Testis (tissue), 3 donors: ENCODE results near the gene CFAP126. TPM values are rescaled to one million over a fixed set of nuclear protein-coding genes. Genes with fewer than 3 reads are reported as not detected.
A peak's percentile ranks its signal among the peaks of the same experiment; 100 is the strongest.
"Not testable (repeated sequence)": the region's sequence is repeated elsewhere in the genome, so short reads cannot be mapped to it uniquely, and the experiment has no call there.

ENCODE experiments used
- DNase-seq: peaks from one replicate; pipeline ENCODE4 v3.0.0-alpha.2; 2019
- H3K27ac ChIP-seq, 2 donors: fragments of 200-600 bp; sonication (generic); one replicate each; pipeline ENCODE4 v1.5.1; 2019
- H3K27me3 ChIP-seq: fragments of 200-600 bp; sonication (generic); one replicate; pipeline ENCODE4 v1.5.1; 2019
- H3K36me3 ChIP-seq: fragments of 200-600 bp; sonication (generic); one replicate; pipeline ENCODE4 v1.5.1; 2017; ENCODE audit warnings: low read depth; ENCODE audit errors: missing control alignments
- H3K4me1 ChIP-seq: fragments of 200-600 bp; sonication (generic); one replicate; pipeline ENCODE4 v1.5.1; 2019
- H3K4me3 ChIP-seq, 2 donors: fragments of 200-600 bp; sonication (generic); one replicate each; pipeline ENCODE4 v1.5.1; 2017 to 2019
- H3K9me3 ChIP-seq: fragments of 200-600 bp; sonication (generic); one replicate; pipeline ENCODE4 v1.5.1; 2017
- CTCF ChIP-seq, 3 experiments: fragments of 450-650 bp in 2 of 3; fragments of 200-600 bp in 1 of 3; sonication (generic) in 1 of 3; IDR thresholded peaks; one replicate each; pipeline ENCODE4 v1.5.1; 2016 to 2019; ENCODE audit warnings: antibody characterized with exemption in 3 of 3, mild to moderate bottlenecking in 2 of 3, moderate library complexity in 1 of 3
- POLR2A ChIP-seq: fragments of 450-650 bp; IDR thresholded peaks from one replicate; pipeline ENCODE4 v1.6.1; 2017; ENCODE audit warnings: antibody characterized with exemption, mild to moderate bottlenecking, moderate library complexity
- WGBS, 2 donors: methylation state at CpG; one replicate each; pipeline ENCODE4 v1.1.5; 2018; 5-methylcytosine and 5-hydroxymethylcytosine counted together
- intact Hi-C: fragments of 100-400 bp; cut with DNase I; formaldehyde crosslinking; loops from one replicate; pipeline ENCODE4 v1.15.1; 2023; ENCODE audit warnings: low total_unique reads
- polyA plus RNA-seq: library from polyadenylated mRNA; stranded (reverse); fragments of 350-450 nt; fragmentation: Illumina TruSeq; extraction: RNeasy Lipid Tissue Mini Kit (QIAGEN cat#74804); gene quantifications from one replicate; pipeline ENCODE4 v1.2.3, GENCODE V29; 2014; ENCODE audit warnings: low read depth, low replicate concordance; ENCODE audit not compliant: insufficient read depth
- total RNA-seq, 2 donors: library from RNA; depleted of rRNA; stranded (reverse); fragments of >200 nt; gene quantifications; one replicate each; pipeline ENCODE4 v1.2.3, GENCODE V29; 2016

Gene CFAP126
- total and polyA plus RNA-seq, 3 donors from 2014 or later, result 3.8 to 45.4 (median 13.9) TPM

GRCh38 chr1:161389691-161390558, 22.2 kb upstream of the CFAP126 start:
- intact Hi-C loops, result loop anchor here (10.0 kb wide), 1 partner anchor 175 kb away; the partner anchor contains the start of gene FCER1G
- H3K4me1 ChIP-seq, result peaks cover 5% of the 10 kb centered on the region
- no peaks in the 10 kb centered on the region for H3K27me3 ChIP-seq
- WGBS, 2 donors, result 1 to 2% methylated on average over 70 to 78 of the region's 79 CpGs
- H3K4me3 ChIP-seq, result peak overlapping the region; percentile 62 to 77
- peak; percentile 98 for DNase-seq
- peak overlapping the region; percentile 93 to 94 for H3K27ac ChIP-seq
- no peak for TF ChIP-seq CTCF (IDR thresholded peaks at IDR 0.05)
- peak; percentile 90 for TF ChIP-seq POLR2A
- H3K9me3 ChIP-seq, result no peaks in the 10 kb centered on the region
- no peaks in the 10 kb centered on the region for H3K36me3 ChIP-seq

GRCh38 chr1:161389158-161389557, 21.5 kb upstream of the CFAP126 start:
- DNase-seq, result peak; percentile 15
- H3K36me3 ChIP-seq, H3K9me3 ChIP-seq, H3K4me1 ChIP-seq, H3K27me3 ChIP-seq: not testable (repeated sequence)
- Histone ChIP-seq H3K4me3 (peak overlapping the region; percentile 62 to 70), H3K27ac (peak overlapping the region; percentile 93 to 94)
- intact Hi-C loops, result loop anchor here (10.0 kb wide), 1 partner anchor 174 kb away; the partner anchor contains the start of gene FCER1G
- 49 to 63% methylated on average over 16 of the region's 16 CpGs for WGBS, 2 donors

DNA sequence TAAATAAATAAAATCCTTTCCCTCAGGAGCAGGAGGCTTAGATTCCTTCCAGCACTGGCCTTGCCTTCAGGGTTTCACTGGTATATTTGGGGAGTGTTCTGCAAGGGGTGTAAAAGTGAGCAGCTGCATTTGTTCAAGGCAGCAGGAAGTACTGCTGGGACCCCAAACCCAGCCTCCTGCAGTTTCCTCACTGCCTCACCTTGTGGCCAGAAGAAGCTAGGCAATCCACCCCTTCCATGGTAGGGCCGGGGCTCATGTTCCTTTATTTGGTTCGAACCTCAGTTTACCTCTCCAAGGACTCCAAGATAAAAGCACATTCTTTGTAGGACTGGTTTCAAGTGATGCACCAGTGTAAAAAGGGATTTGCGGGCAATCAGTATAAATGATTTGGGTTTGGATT, 21.0 kb upstream of the CFAP126 start:
- Histone ChIP-seq H3K27me3 (no peaks in the 10 kb centered on the region), H3K4me3 (no peak overlapping the region), H3K36me3 (no peaks in the 10 kb centered on the region), H3K9me3 (no peaks in the 10 kb centered on the region), H3K27ac (no peak overlapping the region), H3K4me1 (peaks cover 5% of the 10 kb centered on the region)
- DNase-seq, result no peak
- TF ChIP-seq POLR2A, result no peak
- TF ChIP-seq CTCF (IDR thresholded peaks at IDR 0.05), result no peak
- intact Hi-C loops, result loop anchor here (10.0 kb wide), 1 partner anchor 174 kb away; the partner anchor contains the start of gene FCER1G
- 68 to 88% methylated on average over 3 of the region's 3 CpGs for WGBS, 2 donors

DNA sequence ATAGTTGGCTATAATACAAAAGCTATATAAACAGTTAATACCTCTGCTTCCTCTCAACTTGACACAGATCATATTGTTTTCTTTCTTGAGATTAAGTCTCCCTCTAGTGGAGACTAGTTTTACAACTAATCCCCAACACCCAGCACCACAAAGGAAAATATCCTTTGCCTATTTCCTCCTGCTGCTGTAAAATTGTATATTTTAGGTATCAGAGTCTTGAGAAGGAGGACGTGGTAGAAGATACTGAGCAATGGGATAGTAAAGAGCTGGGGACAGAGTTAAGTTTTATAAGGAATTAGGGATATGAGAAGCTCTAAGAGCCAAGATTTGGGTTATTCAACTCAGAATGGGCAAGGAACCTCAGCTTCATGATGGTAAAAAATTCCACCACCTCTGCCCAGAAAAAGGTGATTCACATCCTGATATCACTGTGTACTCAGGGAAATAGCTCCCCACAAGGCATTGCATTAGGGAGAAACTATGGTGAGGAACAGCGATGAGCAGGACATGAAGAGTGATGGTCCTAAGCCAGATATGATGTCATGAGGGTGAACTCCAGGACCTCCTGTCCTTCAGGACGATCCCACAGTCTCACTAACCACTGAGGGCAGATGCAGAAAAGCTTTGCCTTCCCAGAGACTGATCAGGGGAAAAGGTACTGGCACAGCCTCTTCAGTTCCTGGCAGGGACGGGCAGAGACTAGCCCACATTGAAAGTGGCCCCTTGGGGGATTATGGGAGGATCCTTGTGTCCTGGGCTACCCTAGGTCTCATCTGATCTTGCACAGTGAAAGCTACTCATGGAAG, 14.7 kb upstream of the CFAP126 start:
- H3K4me3 ChIP-seq, result no peak overlapping the region
- H3K4me1 ChIP-seq, result peaks cover 8% of the 10 kb centered on the region
- H3K27me3 ChIP-seq, result no peaks in the 10 kb centered on the region
- TF ChIP-seq POLR2A (no peak), CTCF (IDR thresholded peaks at IDR 0.05) (peak; percentile 61 to 80 (median 69))
- H3K27ac ChIP-seq, result peak overlapping the region; percentile 53 to 72
- H3K36me3 ChIP-seq, result no peaks in the 10 kb centered on the region
- intact Hi-C loops, result loop anchor here (10.0 kb wide), 1 partner anchor 168 kb away; the partner anchor contains the start of gene FCER1G
- 21 to 43% methylated on average over 4 of the region's 4 CpGs for WGBS, 2 donors
- DNase-seq, result no peak
- no peaks in the 10 kb centered on the region for H3K9me3 ChIP-seq

DNA sequence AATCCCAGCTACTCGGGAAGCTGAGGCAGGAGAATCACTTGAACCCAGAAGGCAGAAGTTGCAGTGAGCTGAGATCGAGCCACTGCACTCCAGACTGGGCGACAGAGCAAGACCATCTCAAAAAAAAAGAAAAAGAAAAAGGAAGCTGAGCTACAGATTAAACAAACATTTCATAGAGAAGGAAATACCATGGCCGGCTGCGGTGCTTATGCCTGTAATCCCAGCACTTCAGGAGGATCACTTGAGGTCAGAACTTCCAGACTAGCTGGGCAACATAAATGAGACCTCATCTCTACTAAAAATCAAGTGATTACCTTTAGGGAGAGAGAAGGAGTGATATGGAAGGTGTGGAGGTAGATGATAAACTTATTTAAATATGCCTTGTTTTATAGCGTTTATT, 14.0 kb upstream of the CFAP126 start:
- H3K9me3 ChIP-seq, result no peaks in the 10 kb centered on the region
- no peaks in the 10 kb centered on the region for H3K27me3 ChIP-seq
- H3K4me1 ChIP-seq, result peaks cover 8% of the 10 kb centered on the region
- DNase-seq, result no peak
- H3K27ac ChIP-seq, result no peak overlapping the region
- no peak for TF ChIP-seq POLR2A
- no peak for TF ChIP-seq CTCF (IDR thresholded peaks at IDR 0.05)
- 71 to 79% methylated on average over 6 of the region's 6 CpGs for WGBS, 2 donors
- H3K36me3 ChIP-seq, result no peaks in the 10 kb centered on the region
- no peak overlapping the region for H3K4me3 ChIP-seq
- intact Hi-C loops, result loop anchor here (10.0 kb wide), 1 partner anchor 167 kb away; the partner anchor contains the start of gene FCER1G
